Activated CD4-positive, alpha-beta T cell treated with anti-CD3 and anti-CD28 coated beads for 36 hours (primary cell): ENCODE results near the gene RAN. TPM values are rescaled to one million over a fixed set of nuclear protein-coding genes. Genes with fewer than 3 reads are reported as not detected.

Experiments
- total RNA-seq, 2 experiments: library from RNA; stranded (reverse); gene quantifications; one replicate each; pipeline ENCODE4 v1.2.3, GENCODE V29; 2021

RAN gene
- total RNA-seq, 2 experiments from 2014 or later: 1,919 to 2,242 TPM

Other genes starting within 250 kb of the RAN start
- gene RIMBP2, start 155.8 kb upstream of the RAN start, total RNA-seq: not detected
- gene STX2, start 32.8 kb upstream of the RAN start, total RNA-seq: 10 to 100 TPM; 13.1 to 16.2 TPM
- 1 to 10 TPM; 1.8 to 2.3 TPM for gene ADGRD1, start 81.8 kb downstream of the RAN start, total RNA-seq